GM18519 (cell line): ENCODE data around the gene TRPM2.
"Not testable (repeated sequence)": the region's sequence is repeated elsewhere in the genome, so short reads cannot be mapped to it uniquely, and the experiment has no call there.

Source experiments
- ATAC-seq: cut with Tn5 transposase; IDR thresholded peaks from one replicate; pipeline ENCODE4 v1.9.1; 2021; ENCODE audit warnings: mild to moderate bottlenecking, moderate library complexity; ENCODE audit not compliant: unreplicated experiment, low FRiP score

The TRPM2 gene

GRCh38 chr21:44475266-44475845 is 121.9 kb downstream of the TRPM2 start:
- ATAC-seq: no peak

- ATAC-seq: no peak
These were observed 123.7 kb downstream of the TRPM2 start for GRCh38 chr21:44477131-44477530.

- no peak for ATAC-seq
These were observed 124.3 kb downstream of the TRPM2 start for GRCh38 chr21:44477712-44478111.

- ATAC-seq: no peak
These were observed 124.8 kb downstream of the TRPM2 start for GRCh38 chr21:44478124-44478800.

- ATAC-seq: no peak
These were observed 125.4 kb downstream of the TRPM2 start for GRCh38 chr21:44478801-44479167.

- ATAC-seq: not testable (repeated sequence)
These were observed 126.3 kb downstream of the TRPM2 start for GRCh38 chr21:44479556-44480199.

- ATAC-seq: no peak
These were observed 127.0 kb downstream of the TRPM2 start for GRCh38 chr21:44480200-44481053.

GRCh38 chr21:44482581-44483287 is 129.3 kb downstream of the TRPM2 start:
- ATAC-seq: no peak

- no peak for ATAC-seq
These were observed 130.1 kb downstream of the TRPM2 start for GRCh38 chr21:44483288-44484237.

GRCh38 chr21:44484498-44485253 is 131.3 kb downstream of the TRPM2 start:
- no peak for ATAC-seq

- no peak for ATAC-seq
These were observed 131.9 kb downstream of the TRPM2 start for GRCh38 chr21:44485254-44485793.

GRCh38 chr21:44485796-44486195 is 132.4 kb downstream of the TRPM2 start:
- ATAC-seq: no peak

GRCh38 chr21:44486302-44486701 is 132.9 kb downstream of the TRPM2 start:
- ATAC-seq: no peak

GRCh38 chr21:44487831-44488230 is 134.4 kb downstream of the TRPM2 start:
- no peak for ATAC-seq

- ATAC-seq: no peak
These were observed 136.5 kb downstream of the TRPM2 start for GRCh38 chr21:44489962-44490361.

GRCh38 chr21:44490405-44490804 is 137.0 kb downstream of the TRPM2 start:
- no peak for ATAC-seq

- no peak for ATAC-seq
These were observed 137.4 kb downstream of the TRPM2 start for GRCh38 chr21:44490816-44491215.
